Loucy (cell line): ENCODE data around the gene ARHGAP25.

Experiments
- H2AFZ ChIP-seq: fragments of 200-600 bp; sonication (generic); 2 replicates; pipeline ENCODE4 v1.6.0; 2016; ENCODE audit warnings: antibody characterized with exemption, mild to moderate bottlenecking, low read length, moderate library complexity
- H3F3A ChIP-seq: fragments of 200-600 bp; 2 replicates; pipeline ENCODE4 v1.6.0; 2016; ENCODE audit warnings: antibody characterized with exemption, low read depth, mild to moderate bottlenecking
- H3K27me3 ChIP-seq: fragments of 200-600 bp; sonication (generic); 2 replicates; pipeline ENCODE4 v1.6.1; 2014; ENCODE audit warnings: low read length, mild to moderate bottlenecking; ENCODE audit not compliant: insufficient read depth, poor library complexity, severe bottlenecking
- H3K36me3 ChIP-seq: fragments of 200-600 bp; sonication (generic); 2 replicates; pipeline ENCODE4 v1.6.1; 2016; ENCODE audit warnings: low read length; ENCODE audit not compliant: insufficient read depth
- H3K4me1 ChIP-seq: fragments of 200-600 bp; sonication (generic); 2 replicates; pipeline ENCODE4 v1.5.1; 2014; ENCODE audit warnings: low read length, mild to moderate bottlenecking; ENCODE audit not compliant: insufficient read depth, poor library complexity, severe bottlenecking
- H3K4me2 ChIP-seq: fragments of 200-600 bp; sonication (generic); 2 replicates; pipeline ENCODE4 v1.6.0; 2014; ENCODE audit warnings: antibody characterized with exemption, low read length, low read depth, mild to moderate bottlenecking; ENCODE audit not compliant: poor library complexity, severe bottlenecking
- H3K4me3 ChIP-seq: fragments of 200-600 bp; sonication (generic); 2 replicates; pipeline ENCODE4 v1.5.1; 2014; ENCODE audit warnings: low read length, mild to moderate bottlenecking, mixed read lengths; ENCODE audit not compliant: poor library complexity, severe bottlenecking
- H3K79me2 ChIP-seq: fragments of 200-600 bp; sonication (generic); 2 replicates; pipeline ENCODE4 v1.6.1; 2014; ENCODE audit warnings: low read length; ENCODE audit not compliant: insufficient read depth
- H3K9ac ChIP-seq: fragments of 200-600 bp; sonication (generic); 2 replicates; pipeline ENCODE4 v1.6.0; 2014; ENCODE audit warnings: mild to moderate bottlenecking, low read depth, low read length, moderate library complexity; ENCODE audit not compliant: poor library complexity, severe bottlenecking
- H3K9me2 ChIP-seq: fragments of 200-600 bp; sonication (generic); replicated peaks from 2 replicates; pipeline ENCODE4 v1.6.1; 2016; ENCODE audit warnings: low read depth, low read length, mixed read lengths
- H3K9me3 ChIP-seq: fragments of 200-600 bp; sonication (generic); 2 replicates; pipeline ENCODE4 v1.6.1; 2014; ENCODE audit warnings: mild to moderate bottlenecking, antibody characterized with exemption, low read length, low read depth; ENCODE audit not compliant: insufficient read depth
- H4K20me1 ChIP-seq: fragments of 200-600 bp; sonication (generic); 2 replicates; pipeline ENCODE4 v1.6.0; 2014; ENCODE audit warnings: antibody characterized with exemption, low read length, mild to moderate bottlenecking; ENCODE audit not compliant: insufficient read depth, poor library complexity, severe bottlenecking
- EZH2phosphoT487 ChIP-seq: fragments of 200-600 bp; IDR thresholded peaks from 2 replicates; pipeline ENCODE4 v1.6.1; 2018; ENCODE audit warnings: antibody characterized with exemption, mild to moderate bottlenecking, moderate library complexity, borderline replicate concordance
- TF ChIP-seq, protein P1 (sequence below): fragments of 200-600 bp; sonication (generic); conservative IDR thresholded peaks from 2 replicates; pipeline ENCODE4 v1.5.1; 2014; ENCODE audit warnings: mild to moderate bottlenecking, antibody characterized with exemption, low read length

ARHGAP25 gene

DNA sequence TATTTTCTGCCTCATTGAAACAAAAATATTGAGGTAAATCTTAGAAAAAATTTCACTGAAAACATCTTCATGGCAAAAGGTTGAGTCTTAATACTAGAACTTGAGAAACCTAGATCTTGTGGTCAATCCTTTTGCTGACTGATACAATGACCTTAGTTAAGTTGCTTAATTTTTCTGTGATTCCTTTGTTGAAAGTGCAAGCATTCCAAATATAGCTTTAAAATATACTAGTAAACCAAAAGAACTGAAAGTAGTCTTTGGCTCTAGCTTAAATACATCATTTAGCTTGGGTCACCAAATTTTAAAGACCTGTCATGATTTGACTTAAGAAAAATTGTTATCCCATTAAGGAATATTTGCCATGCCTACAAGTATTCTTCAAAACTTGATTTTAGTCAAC, 119.9 kb downstream of the ARHGAP25 start:
- Histone ChIP-seq H3K9ac (no peak overlapping the region), H3K27me3 (no peaks in the 10 kb centered on the region), H3K4me1 (peaks cover 20% of the 10 kb centered on the region)

DNA sequence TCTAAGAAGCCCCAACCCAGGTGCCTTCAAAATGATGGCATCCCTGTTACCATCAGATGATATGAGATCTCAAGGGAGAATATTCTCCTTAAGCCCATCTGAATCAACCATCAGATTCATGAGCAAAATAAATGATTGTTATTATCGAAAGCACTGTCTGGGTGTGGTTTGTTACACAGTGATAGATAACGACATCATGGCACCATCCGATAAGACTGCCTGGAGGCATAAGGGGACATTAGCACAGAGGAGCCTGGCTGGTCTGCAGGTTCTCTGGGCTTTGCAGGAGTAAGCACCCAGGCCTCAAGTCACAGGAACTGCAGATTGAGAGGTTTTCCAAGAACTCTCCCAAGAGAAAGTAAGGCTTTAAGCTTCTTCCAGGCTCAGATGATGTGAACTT, 120.9 kb downstream of the ARHGAP25 start:
- H3K4me2 ChIP-seq = no peak overlapping the region
- H3F3A ChIP-seq = no peaks in the 10 kb centered on the region
- H3K36me3 ChIP-seq = no peaks in the 10 kb centered on the region
- H3K4me1 ChIP-seq = peaks cover 20% of the 10 kb centered on the region
- TF ChIP-seq EZH2phosphoT487 = no peak
- TF ChIP-seq, protein P1, sequence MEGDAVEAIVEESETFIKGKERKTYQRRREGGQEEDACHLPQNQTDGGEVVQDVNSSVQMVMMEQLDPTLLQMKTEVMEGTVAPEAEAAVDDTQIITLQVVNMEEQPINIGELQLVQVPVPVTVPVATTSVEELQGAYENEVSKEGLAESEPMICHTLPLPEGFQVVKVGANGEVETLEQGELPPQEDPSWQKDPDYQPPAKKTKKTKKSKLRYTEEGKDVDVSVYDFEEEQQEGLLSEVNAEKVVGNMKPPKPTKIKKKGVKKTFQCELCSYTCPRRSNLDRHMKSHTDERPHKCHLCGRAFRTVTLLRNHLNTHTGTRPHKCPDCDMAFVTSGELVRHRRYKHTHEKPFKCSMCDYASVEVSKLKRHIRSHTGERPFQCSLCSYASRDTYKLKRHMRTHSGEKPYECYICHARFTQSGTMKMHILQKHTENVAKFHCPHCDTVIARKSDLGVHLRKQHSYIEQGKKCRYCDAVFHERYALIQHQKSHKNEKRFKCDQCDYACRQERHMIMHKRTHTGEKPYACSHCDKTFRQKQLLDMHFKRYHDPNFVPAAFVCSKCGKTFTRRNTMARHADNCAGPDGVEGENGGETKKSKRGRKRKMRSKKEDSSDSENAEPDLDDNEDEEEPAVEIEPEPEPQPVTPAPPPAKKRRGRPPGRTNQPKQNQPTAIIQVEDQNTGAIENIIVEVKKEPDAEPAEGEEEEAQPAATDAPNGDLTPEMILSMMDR = no peak
- H3K9ac ChIP-seq = no peak overlapping the region
- H3K4me3 ChIP-seq = no peak overlapping the region
- H3K27me3 ChIP-seq = no peaks in the 10 kb centered on the region
- H3K9me2 ChIP-seq = no peaks in the 10 kb centered on the region
- no peaks in the 10 kb centered on the region for H3K79me2 ChIP-seq
- H4K20me1 ChIP-seq = no peaks in the 10 kb centered on the region
- H3K9me3 ChIP-seq = no peaks in the 10 kb centered on the region
- no peak overlapping the region for H2AFZ ChIP-seq

More for the DNA sequence above, 119.9 kb downstream of the ARHGAP25 start:
- H3K79me2 ChIP-seq = no peaks in the 10 kb centered on the region
- no peaks in the 10 kb centered on the region for H3K9me3 ChIP-seq
- H3F3A ChIP-seq = no peaks in the 10 kb centered on the region
- no peaks in the 10 kb centered on the region for H3K36me3 ChIP-seq
- TF ChIP-seq, protein P1 = no peak
- no peak for TF ChIP-seq EZH2phosphoT487
- no peaks in the 10 kb centered on the region for H3K9me2 ChIP-seq
- H2AFZ ChIP-seq = no peak overlapping the region
- H3K4me3 ChIP-seq = no peak overlapping the region
- H3K4me2 ChIP-seq = no peak overlapping the region
- H4K20me1 ChIP-seq = no peaks in the 10 kb centered on the region

DNA sequence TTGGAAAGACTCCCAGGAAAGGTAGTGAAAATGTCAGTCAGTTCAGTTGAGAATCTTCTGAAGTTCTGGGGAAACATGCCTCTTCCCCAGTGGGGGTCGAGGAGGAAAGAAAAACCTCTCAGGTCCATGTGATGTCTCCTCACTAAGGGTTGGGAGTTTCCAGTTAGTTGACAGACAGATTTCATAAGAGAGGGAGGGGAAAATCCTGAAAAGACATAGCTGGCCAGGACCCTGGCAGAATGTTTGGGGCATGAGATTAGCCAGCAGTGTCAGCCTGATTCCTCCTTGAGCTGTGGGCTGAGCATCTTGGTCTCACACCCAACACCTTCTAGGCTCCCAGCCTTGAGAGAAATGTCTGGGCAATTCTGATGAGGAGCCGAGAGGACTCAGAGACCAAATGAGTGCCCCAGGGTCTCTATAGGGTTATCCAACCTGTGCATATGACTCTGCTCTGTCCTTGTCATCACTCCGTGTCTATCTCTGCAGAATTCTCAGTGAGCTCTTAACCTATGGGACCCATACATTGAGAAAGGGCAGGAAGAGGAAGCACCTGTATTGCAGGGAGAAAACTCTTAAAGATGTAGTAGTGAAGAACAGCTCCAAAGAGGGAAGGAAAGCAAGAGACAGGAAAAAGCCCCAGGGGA, 122.7 kb downstream of the ARHGAP25 start:
- Histone ChIP-seq H3K27me3 (no peaks in the 10 kb centered on the region), H3K4me2 (no peak overlapping the region), H3K9me3 (no peaks in the 10 kb centered on the region), H4K20me1 (no peaks in the 10 kb centered on the region), H3K9ac (no peak overlapping the region), H3K36me3 (no peaks in the 10 kb centered on the region), H2AFZ (peak overlapping the region; percentile 9; the same call in 1 of the 2 replicates), H3K4me3 (no peak overlapping the region), H3K79me2 (no peaks in the 10 kb centered on the region), H3F3A (no peaks in the 10 kb centered on the region), H3K4me1 (peaks cover 30% of the 10 kb centered on the region), H3K9me2 (no peaks in the 10 kb centered on the region)
- TF ChIP-seq, protein P1 = no peak
- no peak for TF ChIP-seq EZH2phosphoT487
